ENCODE results near the gene C16orf96.

DNA sequence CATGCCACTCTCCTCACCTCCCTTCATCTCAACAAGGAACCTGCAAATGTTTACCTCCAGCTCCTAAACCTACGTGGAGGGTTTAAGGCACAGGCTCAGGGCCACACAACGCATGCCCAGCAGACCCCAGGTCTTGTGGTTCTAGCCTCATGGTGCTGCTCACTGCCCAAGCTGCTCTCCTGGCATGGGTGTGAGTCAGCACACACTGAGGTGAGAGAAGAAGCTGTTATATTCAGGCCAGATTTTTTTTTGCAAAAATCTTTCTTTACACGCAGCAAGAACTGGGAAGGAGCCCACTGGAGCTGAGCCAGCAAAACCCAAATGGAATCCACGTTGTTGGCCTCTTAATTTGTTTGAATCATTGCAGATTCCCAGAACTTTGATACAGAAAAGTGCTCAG, 5.5 kb upstream of the C16orf96 start:
- TF ChIP-seq, protein P1, sequence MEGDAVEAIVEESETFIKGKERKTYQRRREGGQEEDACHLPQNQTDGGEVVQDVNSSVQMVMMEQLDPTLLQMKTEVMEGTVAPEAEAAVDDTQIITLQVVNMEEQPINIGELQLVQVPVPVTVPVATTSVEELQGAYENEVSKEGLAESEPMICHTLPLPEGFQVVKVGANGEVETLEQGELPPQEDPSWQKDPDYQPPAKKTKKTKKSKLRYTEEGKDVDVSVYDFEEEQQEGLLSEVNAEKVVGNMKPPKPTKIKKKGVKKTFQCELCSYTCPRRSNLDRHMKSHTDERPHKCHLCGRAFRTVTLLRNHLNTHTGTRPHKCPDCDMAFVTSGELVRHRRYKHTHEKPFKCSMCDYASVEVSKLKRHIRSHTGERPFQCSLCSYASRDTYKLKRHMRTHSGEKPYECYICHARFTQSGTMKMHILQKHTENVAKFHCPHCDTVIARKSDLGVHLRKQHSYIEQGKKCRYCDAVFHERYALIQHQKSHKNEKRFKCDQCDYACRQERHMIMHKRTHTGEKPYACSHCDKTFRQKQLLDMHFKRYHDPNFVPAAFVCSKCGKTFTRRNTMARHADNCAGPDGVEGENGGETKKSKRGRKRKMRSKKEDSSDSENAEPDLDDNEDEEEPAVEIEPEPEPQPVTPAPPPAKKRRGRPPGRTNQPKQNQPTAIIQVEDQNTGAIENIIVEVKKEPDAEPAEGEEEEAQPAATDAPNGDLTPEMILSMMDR (IDR thresholded peaks at IDR 0.05 in 8 of 11, conservative IDR thresholded peaks at IDR 0.05 in 3 of 11), result no peak
- TF ChIP-seq POLR2A (IDR thresholded peaks at IDR 0.05), result no peak

All from spleen (tissue), 7 donors.